ENCODE data around the gene DRAXIN.
A peak's percentile ranks its signal among the peaks of the same experiment; 100 is the strongest.

The DRAXIN gene

DNA sequence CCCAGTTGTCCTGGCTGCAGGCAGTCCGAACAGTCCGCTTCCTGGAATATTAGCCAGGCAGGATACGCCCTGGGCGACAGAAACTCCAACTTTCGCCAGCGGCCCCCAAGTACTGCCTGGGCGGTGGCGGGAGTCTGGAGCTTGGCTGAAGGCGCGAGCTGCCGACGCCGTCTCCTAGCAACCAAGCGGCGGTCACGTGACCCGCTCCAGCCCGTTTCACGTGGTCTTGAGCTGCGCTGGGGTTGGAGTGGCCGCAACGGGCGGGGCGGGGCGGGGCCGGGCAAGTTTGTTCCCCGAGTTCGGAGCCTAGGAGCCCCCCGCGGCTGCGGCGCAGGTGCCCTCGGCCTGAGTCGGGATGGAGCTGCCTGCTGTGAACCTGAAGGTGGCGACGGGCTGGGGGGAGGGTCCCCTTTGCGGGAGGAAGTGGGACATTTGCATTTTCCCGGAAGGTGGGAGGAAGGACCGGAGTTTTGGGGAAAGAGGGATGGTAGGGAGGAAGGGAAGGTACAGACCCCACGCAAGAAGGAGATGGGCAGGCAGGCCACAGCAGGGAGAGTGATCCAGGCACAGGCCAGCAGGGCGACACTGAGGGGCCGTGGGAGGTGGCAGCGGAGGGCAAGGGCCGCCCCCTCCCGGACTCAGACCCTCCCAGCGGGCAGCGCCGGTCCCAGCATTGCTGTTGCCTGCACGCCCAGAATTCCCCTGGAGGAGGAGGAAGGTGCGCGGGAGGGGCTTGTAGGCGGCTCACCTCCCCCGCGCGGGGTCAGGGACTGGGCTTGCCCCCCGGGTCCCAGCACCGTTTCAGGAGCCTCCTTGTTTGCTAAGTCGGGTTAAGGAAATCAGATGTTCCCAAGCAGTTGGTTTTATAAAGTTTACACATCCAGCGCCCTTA is 44.6 kb downstream of the DRAXIN start, which contains the start of gene AGTRAP:
Gene AGTRAP, plus strand, starts transcription at position 283 of the 892 bp plus-strand sequence. Its CDS starts 73 bp downstream, at position 356.
- TF ChIP-seq, protein P1, sequence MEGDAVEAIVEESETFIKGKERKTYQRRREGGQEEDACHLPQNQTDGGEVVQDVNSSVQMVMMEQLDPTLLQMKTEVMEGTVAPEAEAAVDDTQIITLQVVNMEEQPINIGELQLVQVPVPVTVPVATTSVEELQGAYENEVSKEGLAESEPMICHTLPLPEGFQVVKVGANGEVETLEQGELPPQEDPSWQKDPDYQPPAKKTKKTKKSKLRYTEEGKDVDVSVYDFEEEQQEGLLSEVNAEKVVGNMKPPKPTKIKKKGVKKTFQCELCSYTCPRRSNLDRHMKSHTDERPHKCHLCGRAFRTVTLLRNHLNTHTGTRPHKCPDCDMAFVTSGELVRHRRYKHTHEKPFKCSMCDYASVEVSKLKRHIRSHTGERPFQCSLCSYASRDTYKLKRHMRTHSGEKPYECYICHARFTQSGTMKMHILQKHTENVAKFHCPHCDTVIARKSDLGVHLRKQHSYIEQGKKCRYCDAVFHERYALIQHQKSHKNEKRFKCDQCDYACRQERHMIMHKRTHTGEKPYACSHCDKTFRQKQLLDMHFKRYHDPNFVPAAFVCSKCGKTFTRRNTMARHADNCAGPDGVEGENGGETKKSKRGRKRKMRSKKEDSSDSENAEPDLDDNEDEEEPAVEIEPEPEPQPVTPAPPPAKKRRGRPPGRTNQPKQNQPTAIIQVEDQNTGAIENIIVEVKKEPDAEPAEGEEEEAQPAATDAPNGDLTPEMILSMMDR (IDR thresholded peaks at IDR 0.05) = no peak
- peak within 1 kb of the TSS; percentile 88 for H2AFZ ChIP-seq
- no peaks in the 10 kb centered on the region for H3K4me1 ChIP-seq
- H3K79me2 ChIP-seq = no peaks in the 10 kb centered on the region
- no peak within 1 kb of the TSS for H3K9ac ChIP-seq
- no peaks in the 10 kb centered on the region for H3K27me3 ChIP-seq (ENCODE audit: control insufficient read depth, insufficient read depth, low read length)
- peak within 1 kb of the TSS; percentile 99 for H3K4me2 ChIP-seq (ENCODE audit: low read length)
- H3K27ac ChIP-seq = peak within 1 kb of the TSS; percentile 61
- H3K9me3 ChIP-seq (ENCODE audit: control insufficient read depth, low read length) = no peaks in the 10 kb centered on the region
- no peaks in the 10 kb centered on the region for H3K36me3 ChIP-seq (ENCODE audit: control insufficient read depth, insufficient read depth, low read length)
- H3K4me3 ChIP-seq (ENCODE audit: low read depth, low read length) = peak within 1 kb of the TSS; percentile 96

- no peak overlapping the region for H3K9ac ChIP-seq
- H3K27ac ChIP-seq = peak overlapping the region; percentile 61
- peak overlapping the region; percentile 88 for H2AFZ ChIP-seq
- H3K27me3 ChIP-seq (ENCODE audit: control insufficient read depth, insufficient read depth, low read length) = no peaks in the 10 kb centered on the region
- no peaks in the 10 kb centered on the region for H3K4me1 ChIP-seq
- no peaks in the 10 kb centered on the region for H3K79me2 ChIP-seq
- peak overlapping the region; percentile 99 for H3K4me2 ChIP-seq (ENCODE audit: low read length)
- H3K4me3 ChIP-seq (ENCODE audit: low read depth, low read length) = peak overlapping the region; percentile 96
- TF ChIP-seq, protein P1 (IDR thresholded peaks at IDR 0.05) = no peak
- H3K9me3 ChIP-seq (ENCODE audit: control insufficient read depth, low read length) = no peaks in the 10 kb centered on the region
- no peaks in the 10 kb centered on the region for H3K36me3 ChIP-seq (ENCODE audit: control insufficient read depth, insufficient read depth, low read length)
Measured at GRCh38 chr1:11736746-11737639, 45.5 kb downstream of the DRAXIN start.

- H3K4me3 ChIP-seq (ENCODE audit: low read depth, low read length) = no peak overlapping the region
- H3K36me3 ChIP-seq (ENCODE audit: control insufficient read depth, insufficient read depth, low read length) = no peaks in the 10 kb centered on the region
- H3K9me3 ChIP-seq (ENCODE audit: control insufficient read depth, low read length) = no peaks in the 10 kb centered on the region
- H3K27me3 ChIP-seq (ENCODE audit: control insufficient read depth, insufficient read depth, low read length) = no peaks in the 10 kb centered on the region
- H3K4me2 ChIP-seq (ENCODE audit: low read length) = no peak overlapping the region
- H3K79me2 ChIP-seq = no peaks in the 10 kb centered on the region
- H3K27ac ChIP-seq = no peak overlapping the region
- TF ChIP-seq, protein P1 (IDR thresholded peaks at IDR 0.05) = no peak
- no peak overlapping the region for H2AFZ ChIP-seq
- H3K9ac ChIP-seq = no peak overlapping the region
- H3K4me1 ChIP-seq = no peaks in the 10 kb centered on the region
Measured at GRCh38 chr1:11738096-11738495, 46.6 kb downstream of the DRAXIN start.

- Histone ChIP-seq H2AFZ (no peak overlapping the region), H3K4me3 (ENCODE audit: low read depth, low read length) (no peak overlapping the region), H3K27me3 (ENCODE audit: control insufficient read depth, insufficient read depth, low read length) (no peaks in the 10 kb centered on the region), H3K9ac (no peak overlapping the region), H3K36me3 (ENCODE audit: control insufficient read depth, insufficient read depth, low read length) (no peaks in the 10 kb centered on the region), H3K27ac (no peak overlapping the region), H3K9me3 (ENCODE audit: control insufficient read depth, low read length) (no peaks in the 10 kb centered on the region), H3K79me2 (no peaks in the 10 kb centered on the region), H3K4me2 (ENCODE audit: low read length) (no peak overlapping the region), H3K4me1 (no peaks in the 10 kb centered on the region)
- TF ChIP-seq, protein P1 (IDR thresholded peaks at IDR 0.05) = no peak
Measured at GRCh38 chr1:11738783-11739182, 47.3 kb downstream of the DRAXIN start.
